ENCODE data around the gene RTEL1.
"Not testable (repeated sequence)": the region's sequence is repeated elsewhere in the genome, so short reads cannot be mapped to it uniquely, and the experiment has no call there.

DNA sequence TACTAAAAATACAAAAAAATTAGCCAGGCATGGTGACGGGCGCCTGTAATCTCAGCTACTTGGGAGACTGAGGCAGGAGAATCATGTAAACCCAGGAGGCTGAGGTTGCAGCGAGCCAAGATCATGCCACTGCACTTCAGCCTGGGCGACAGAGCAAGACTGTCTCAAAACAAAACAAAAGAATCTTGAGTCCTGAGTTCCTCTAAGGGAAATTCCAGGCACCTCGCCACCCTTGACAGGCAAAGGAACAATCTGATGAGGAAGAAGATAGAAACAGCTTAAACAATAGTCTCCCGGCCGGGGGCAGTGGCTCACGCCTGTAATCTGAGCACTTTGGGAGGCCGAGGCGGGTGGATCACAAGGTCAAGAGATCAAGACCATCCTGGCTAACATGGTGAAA, 26.7 kb upstream of the RTEL1 start:
- TF ChIP-seq EZH2 (IDR thresholded peaks at IDR 0.05; ENCODE audit: borderline replicate concordance, insufficient read depth, low read depth, low read length, poor library complexity, severe bottlenecking), result not testable (repeated sequence)
- TF ChIP-seq, protein P1, sequence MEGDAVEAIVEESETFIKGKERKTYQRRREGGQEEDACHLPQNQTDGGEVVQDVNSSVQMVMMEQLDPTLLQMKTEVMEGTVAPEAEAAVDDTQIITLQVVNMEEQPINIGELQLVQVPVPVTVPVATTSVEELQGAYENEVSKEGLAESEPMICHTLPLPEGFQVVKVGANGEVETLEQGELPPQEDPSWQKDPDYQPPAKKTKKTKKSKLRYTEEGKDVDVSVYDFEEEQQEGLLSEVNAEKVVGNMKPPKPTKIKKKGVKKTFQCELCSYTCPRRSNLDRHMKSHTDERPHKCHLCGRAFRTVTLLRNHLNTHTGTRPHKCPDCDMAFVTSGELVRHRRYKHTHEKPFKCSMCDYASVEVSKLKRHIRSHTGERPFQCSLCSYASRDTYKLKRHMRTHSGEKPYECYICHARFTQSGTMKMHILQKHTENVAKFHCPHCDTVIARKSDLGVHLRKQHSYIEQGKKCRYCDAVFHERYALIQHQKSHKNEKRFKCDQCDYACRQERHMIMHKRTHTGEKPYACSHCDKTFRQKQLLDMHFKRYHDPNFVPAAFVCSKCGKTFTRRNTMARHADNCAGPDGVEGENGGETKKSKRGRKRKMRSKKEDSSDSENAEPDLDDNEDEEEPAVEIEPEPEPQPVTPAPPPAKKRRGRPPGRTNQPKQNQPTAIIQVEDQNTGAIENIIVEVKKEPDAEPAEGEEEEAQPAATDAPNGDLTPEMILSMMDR (IDR thresholded peaks at IDR 0.05), result not testable (repeated sequence)
